ENCODE results near the gene ASPHD1.
A peak's percentile ranks its signal among the peaks of the same experiment; 100 is the strongest.
"Not testable (repeated sequence)": the region's sequence is repeated elsewhere in the genome, so short reads cannot be mapped to it uniquely, and the experiment has no call there.

ASPHD1 gene

DNA sequence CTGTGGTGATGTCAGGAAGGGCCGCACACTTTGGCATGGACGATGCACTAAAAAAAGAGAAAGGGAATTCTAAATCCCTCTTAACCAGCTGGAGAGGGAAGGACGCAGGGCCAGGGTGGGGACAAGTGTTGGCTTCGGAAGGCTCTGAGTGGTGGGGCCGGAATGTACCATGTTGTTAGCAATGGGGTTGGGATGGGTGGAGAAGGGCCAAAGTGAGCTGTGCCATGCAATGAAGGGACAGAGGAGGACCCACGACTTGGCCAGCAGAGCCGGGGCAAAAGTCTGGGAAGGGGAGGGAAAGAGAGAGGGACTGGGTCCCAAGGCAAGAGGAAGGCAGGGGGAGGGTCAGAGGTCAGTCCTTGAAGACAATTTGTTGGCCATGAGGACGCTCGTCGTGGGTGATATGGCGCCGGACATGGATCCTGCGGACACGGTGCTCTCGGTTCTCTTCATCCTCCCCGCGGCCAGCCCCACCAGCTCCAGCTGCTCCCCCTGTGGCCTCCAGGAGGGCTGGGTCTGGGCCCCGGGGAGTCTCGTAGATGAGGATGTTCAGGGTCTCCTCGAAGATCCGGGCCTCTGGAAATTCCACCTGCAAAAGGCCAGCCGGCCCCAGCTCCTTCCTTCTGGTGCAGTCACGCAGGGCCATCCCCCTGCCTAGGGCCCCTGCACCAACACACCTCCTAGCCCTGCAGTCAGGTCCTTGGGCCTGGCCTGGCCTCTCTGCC, 6.4 kb downstream of the ASPHD1 start:
- TF ChIP-seq, protein P1, sequence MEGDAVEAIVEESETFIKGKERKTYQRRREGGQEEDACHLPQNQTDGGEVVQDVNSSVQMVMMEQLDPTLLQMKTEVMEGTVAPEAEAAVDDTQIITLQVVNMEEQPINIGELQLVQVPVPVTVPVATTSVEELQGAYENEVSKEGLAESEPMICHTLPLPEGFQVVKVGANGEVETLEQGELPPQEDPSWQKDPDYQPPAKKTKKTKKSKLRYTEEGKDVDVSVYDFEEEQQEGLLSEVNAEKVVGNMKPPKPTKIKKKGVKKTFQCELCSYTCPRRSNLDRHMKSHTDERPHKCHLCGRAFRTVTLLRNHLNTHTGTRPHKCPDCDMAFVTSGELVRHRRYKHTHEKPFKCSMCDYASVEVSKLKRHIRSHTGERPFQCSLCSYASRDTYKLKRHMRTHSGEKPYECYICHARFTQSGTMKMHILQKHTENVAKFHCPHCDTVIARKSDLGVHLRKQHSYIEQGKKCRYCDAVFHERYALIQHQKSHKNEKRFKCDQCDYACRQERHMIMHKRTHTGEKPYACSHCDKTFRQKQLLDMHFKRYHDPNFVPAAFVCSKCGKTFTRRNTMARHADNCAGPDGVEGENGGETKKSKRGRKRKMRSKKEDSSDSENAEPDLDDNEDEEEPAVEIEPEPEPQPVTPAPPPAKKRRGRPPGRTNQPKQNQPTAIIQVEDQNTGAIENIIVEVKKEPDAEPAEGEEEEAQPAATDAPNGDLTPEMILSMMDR (IDR thresholded peaks at IDR 0.05; ENCODE audit: low read depth, low read length): no peak
- no peak overlapping the region for H3K4me3 ChIP-seq (replicated peaks in 1 of 2; ENCODE audit: low read depth in 2 of 2, low read length in 2 of 2)
- DNase-seq (ENCODE audit: low read depth in 2 of 2): no peak

DNA sequence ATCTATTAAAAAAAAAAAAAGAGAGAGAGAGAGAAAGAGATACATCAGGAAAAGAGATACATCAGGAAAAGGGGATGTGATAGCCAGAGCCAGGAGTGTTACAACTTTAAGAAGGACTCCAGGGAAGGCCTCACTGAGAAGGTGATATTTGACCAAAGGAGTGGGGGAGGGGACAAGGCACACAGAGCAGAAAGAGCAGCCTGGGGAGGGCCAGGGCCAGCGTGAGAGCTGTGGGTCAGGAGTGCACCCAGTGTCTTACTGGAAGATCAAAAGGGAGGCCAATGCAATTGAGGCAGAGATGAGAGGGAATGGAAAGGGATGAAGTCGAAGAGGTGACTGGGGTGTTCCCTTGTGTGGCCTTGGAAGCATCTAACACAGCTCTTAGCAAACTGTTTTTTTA, 7.7 kb downstream of the ASPHD1 start:
- TF ChIP-seq, protein P1 (IDR thresholded peaks at IDR 0.05; ENCODE audit: low read depth, low read length): no peak
- no peak overlapping the region for H3K4me3 ChIP-seq (replicated peaks in 1 of 2; ENCODE audit: low read depth in 2 of 2, low read length in 2 of 2)
- no peak for DNase-seq (ENCODE audit: low read depth in 2 of 2)

DNA sequence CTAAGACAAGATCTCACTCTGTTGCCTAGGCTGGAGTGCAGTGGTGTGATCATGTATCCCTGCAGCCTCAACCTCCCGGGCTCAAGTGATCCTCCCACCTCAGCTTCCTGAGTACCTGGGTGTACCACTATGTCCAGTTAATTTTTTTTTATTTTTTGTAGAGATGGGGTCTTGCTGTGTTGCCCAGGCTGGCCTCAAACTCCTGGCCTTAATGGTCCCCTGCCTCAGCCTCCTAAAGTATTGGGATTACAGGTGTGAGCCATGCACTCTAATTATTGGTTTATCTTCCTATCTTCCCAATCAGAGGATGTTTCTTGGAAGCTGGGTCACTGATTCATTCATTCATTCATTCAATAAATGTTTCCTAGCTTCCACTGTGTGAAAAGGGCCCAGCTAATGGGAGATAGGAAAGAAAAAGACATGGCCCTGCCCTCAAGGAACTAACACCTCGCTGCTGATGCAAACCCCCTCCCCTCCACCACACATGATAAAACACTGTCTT, 8.5 kb downstream of the ASPHD1 start:
- no peak overlapping the region for H3K4me3 ChIP-seq (replicated peaks in 1 of 2; ENCODE audit: low read depth in 2 of 2, low read length in 2 of 2)
- TF ChIP-seq, protein P1 (IDR thresholded peaks at IDR 0.05; ENCODE audit: low read depth, low read length): no peak
- no peak for DNase-seq (ENCODE audit: low read depth in 2 of 2)

DNA sequence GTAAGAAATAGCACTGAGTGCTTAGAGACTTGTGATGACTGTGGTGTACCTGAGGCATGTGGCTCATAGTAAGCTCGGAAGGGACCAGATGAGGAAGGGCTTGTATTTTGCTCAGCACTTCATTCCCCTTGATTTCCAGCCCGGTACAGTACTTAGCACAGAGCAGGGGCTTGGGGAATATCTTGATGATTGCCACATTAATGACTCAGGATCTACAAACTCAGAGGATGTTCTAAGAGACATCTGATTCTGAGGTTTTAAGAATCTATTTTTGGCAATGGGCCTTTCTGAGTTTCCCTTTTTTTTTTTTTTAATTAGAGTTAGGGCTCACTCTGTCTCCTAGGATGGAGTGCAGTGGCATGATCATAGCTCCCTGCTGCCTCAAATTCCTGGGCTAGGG, 9.1 kb downstream of the ASPHD1 start:
- peak; percentile 31 to 55 for DNase-seq (ENCODE audit: low read depth in 2 of 2)
- TF ChIP-seq, protein P1 (IDR thresholded peaks at IDR 0.05; ENCODE audit: low read depth, low read length): no peak
- no peak overlapping the region for H3K4me3 ChIP-seq (replicated peaks in 1 of 2; ENCODE audit: low read depth in 2 of 2, low read length in 2 of 2)

DNA sequence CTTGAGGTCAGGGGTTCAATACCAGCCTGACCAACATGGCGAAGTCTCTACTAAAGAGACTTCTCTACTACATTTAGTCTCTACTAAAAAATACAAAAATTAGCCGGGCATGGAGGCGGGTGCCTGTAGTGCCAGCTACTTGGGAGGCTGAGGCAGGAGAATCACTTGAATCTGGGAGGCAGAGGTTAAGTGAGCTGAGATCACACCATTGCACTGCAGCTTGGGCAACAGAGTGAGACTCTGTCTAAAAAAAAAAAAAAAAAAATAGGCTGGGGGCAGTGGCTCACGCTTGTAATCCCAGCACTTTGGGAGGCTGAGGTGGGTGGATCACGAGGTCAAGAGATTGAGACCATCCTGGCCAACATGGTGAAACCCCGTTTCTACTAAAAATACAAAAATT, 9.6 kb downstream of the ASPHD1 start:
- DNase-seq (ENCODE audit: low read depth in 2 of 2); H3K4me3 ChIP-seq (replicated peaks in 1 of 2; ENCODE audit: low read depth in 2 of 2, low read length in 2 of 2): not testable (repeated sequence)

DNA sequence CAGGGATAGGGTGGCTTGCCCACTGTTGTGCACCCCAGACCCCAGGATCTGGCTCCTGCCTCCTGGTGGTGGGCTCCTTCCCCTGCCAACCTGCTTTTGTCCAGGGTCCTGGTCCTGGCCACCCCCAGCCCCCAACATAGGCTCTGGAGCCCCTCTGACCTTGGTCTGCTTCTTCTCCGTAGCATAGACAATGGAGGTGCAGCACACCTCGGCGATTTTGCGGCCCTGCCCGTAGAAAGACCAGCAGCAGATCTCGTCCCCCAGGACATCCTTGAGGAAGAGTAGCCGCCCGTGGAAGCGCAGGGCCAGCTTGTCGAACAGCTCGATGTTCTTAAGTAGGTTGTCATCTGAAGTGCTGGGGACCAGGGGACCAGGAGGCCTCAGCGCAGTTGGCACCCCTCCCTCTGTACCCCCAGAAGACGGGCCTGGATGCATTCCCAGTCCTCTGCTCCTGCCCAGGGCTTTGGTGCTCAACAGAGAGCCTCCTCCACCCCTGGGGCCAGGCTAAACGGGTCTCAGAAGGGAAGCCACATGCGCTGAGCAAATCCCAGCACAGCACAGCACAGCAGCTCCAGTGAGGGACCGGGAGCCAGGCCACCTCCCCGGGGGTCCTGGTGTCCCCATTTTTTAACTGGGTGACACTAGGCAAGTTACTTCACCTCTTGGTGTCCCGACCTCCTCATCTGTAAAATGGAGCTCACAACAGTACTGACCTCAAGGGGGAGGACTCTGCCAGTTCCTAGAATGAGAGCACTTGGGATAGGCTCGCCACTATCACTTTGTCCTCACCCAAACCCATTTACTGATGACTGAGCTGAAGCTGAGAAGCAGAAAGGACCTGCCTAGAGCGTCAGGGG, 10.8 kb downstream of the ASPHD1 start:
- no peak overlapping the region for H3K4me3 ChIP-seq (replicated peaks in 1 of 2; ENCODE audit: low read depth in 2 of 2, low read length in 2 of 2)
- no peak for DNase-seq (ENCODE audit: low read depth in 2 of 2)
- TF ChIP-seq, protein P1 (IDR thresholded peaks at IDR 0.05; ENCODE audit: low read depth, low read length): no peak

DNA sequence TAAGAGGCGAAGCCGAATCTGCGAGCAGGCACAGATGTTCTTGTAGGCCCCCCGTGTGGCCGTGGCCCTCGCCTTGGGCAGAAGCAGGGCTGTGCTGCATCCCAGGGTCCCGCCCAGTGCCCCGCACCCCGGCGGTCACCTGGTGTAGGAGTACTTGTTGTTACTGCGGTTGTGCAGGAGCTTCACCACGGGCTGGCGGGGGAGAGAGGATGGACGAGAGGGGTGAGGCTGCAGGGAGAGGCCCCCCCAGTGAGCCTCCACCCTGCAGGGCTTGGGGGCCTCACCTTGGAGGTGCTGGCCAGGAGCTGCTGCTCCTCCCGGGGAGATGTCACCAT, 11.4 kb downstream of the ASPHD1 start:
- TF ChIP-seq, protein P1 (IDR thresholded peaks at IDR 0.05; ENCODE audit: low read depth, low read length): no peak
- DNase-seq (ENCODE audit: low read depth in 2 of 2): no peak
- no peak overlapping the region for H3K4me3 ChIP-seq (replicated peaks in 1 of 2; ENCODE audit: low read depth in 2 of 2, low read length in 2 of 2)

All from cardiac fibroblast (primary cell).